Upper lobe of left lung (tissue), 6 donors: ENCODE results near the gene CIAO2B. TPM values are rescaled to one million over a fixed set of nuclear protein-coding genes. Genes with fewer than 3 reads are reported as not detected.

Experiments
- ATAC-seq, 2 donors: fragments of 200-7000 bp; cut with Tn5 transposase; one replicate each; pipeline ENCODE4 v1.9.1; 2022; ENCODE audit warnings: mild to moderate bottlenecking in 2 of 2, moderate library complexity in 2 of 2; ENCODE audit not compliant: low FRiP score in 2 of 2
- DNase-seq, 2 donors: peaks; one replicate each; pipeline ENCODE4 v3.0.0-alpha.2; 2019 to 2020
- H3K27ac ChIP-seq, 4 donors: fragments of 200-600 bp; sonication (generic); one replicate each; pipeline ENCODE4 v1.5.1; 2016 to 2019
- H3K27me3 ChIP-seq, 4 donors: fragments of 200-600 bp; sonication (generic); one replicate each; pipeline ENCODE4 v1.5.1; 2017 to 2019
- H3K36me3 ChIP-seq, 4 donors: fragments of 200-600 bp; sonication (generic); one replicate each; pipeline ENCODE4 v1.5.1; 2016 to 2019
- H3K4me1 ChIP-seq, 4 donors: fragments of 200-600 bp; sonication (generic); one replicate each; pipeline ENCODE4 v1.5.1; 2018 to 2019
- H3K4me3 ChIP-seq, 4 donors: fragments of 200-600 bp; sonication (generic); one replicate each; pipeline ENCODE4 v1.5.1; 2017 to 2019; ENCODE audit warnings: mild to moderate bottlenecking in 2 of 4, moderate library complexity in 1 of 4
- H3K9me3 ChIP-seq, 4 donors: fragments of 200-600 bp; sonication (generic); one replicate each; pipeline ENCODE4 v1.5.1; 2018 to 2019
- EP300 ChIP-seq, 4 donors: sonication (generic); formaldehyde crosslinking; IDR thresholded peaks; one replicate each; pipeline ENCODE4 v1.5.1; 2017; ENCODE audit warnings: antibody characterized with exemption in 4 of 4, control low read depth in 2 of 4
- POLR2A ChIP-seq, 4 donors: fragments of 450-650 bp; IDR thresholded peaks; one replicate each; pipeline ENCODE4 v1.5.1; 2016 to 2017; ENCODE audit warnings: antibody characterized with exemption in 4 of 4, mild to moderate bottlenecking in 2 of 4
- POLR2AphosphoS5 ChIP-seq, 2 donors: sonication (generic); formaldehyde crosslinking; IDR thresholded peaks; one replicate each; pipeline ENCODE4 v1.5.1; 2017; ENCODE audit warnings: antibody characterized with exemption in 2 of 2
- WGBS, 2 donors: methylation state at CpG; one replicate each; pipeline ENCODE4 v1.1.5; 2017 to 2018; 5-methylcytosine and 5-hydroxymethylcytosine counted together
- total RNA-seq, 6 donors: library from RNA; depleted of rRNA in 4 of 6; stranded (reverse); fragments of >200 nt in 4 of 6; gene quantifications; one replicate each; pipeline versions ENCODE4 v1.1.0 to v1.2.1, GENCODE V29; 2016 to 2021
- TF ChIP-seq, protein P1 (sequence below), 6 experiments: fragments of 450-650 bp in 4 of 6; fragments of 200-600 bp in 2 of 6; sonication (generic) in 2 of 6; IDR thresholded peaks; one replicate each; pipeline ENCODE4 v1.5.1; 2016 to 2019; ENCODE audit warnings: antibody characterized with exemption in 6 of 6
- donor health status: DM: no; HTN: no; CAD: no; lungs with moderate emphysema.
- donor health status: DM: no; HTN: yes; CAD: no; lungs with severe emphysema.

The CIAO2B gene
- total RNA-seq, 6 donors from 2014 or later = 59.6 to 131 (median 73.2) TPM

DNA sequence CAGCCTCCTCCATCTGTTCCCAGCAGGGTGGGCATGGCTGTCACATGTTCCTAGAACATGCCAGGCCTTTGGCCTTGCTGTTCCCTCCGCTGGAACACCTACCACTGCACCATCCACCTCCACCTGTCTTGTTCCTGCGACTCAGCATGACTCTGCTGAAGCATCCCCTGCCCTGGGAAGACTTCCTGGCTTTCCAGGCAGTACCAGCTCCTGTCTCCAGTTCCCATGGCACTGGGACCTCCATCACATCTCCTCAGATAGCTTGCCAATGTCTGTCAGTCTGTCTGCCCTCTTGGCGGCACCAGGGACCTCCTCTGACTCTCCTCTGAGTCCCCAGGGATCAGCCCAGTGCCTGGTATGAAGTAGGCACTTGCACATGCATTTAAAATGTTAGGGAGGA lies 38.2 kb downstream of the CIAO2B start:
- TF ChIP-seq, protein P1, sequence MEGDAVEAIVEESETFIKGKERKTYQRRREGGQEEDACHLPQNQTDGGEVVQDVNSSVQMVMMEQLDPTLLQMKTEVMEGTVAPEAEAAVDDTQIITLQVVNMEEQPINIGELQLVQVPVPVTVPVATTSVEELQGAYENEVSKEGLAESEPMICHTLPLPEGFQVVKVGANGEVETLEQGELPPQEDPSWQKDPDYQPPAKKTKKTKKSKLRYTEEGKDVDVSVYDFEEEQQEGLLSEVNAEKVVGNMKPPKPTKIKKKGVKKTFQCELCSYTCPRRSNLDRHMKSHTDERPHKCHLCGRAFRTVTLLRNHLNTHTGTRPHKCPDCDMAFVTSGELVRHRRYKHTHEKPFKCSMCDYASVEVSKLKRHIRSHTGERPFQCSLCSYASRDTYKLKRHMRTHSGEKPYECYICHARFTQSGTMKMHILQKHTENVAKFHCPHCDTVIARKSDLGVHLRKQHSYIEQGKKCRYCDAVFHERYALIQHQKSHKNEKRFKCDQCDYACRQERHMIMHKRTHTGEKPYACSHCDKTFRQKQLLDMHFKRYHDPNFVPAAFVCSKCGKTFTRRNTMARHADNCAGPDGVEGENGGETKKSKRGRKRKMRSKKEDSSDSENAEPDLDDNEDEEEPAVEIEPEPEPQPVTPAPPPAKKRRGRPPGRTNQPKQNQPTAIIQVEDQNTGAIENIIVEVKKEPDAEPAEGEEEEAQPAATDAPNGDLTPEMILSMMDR (IDR thresholded peaks at IDR 0.05) = no peak
- TF ChIP-seq EP300 (IDR thresholded peaks at IDR 0.05) = no peak
- no peak overlapping the region for H3K4me3 ChIP-seq
- ATAC-seq = no peak
- H3K27ac ChIP-seq = no peak overlapping the region
- H3K36me3 ChIP-seq = peaks cover 0 to 3% (median 0%) of the 10 kb centered on the region in 4 donors
- no peak for DNase-seq
- H3K27me3 ChIP-seq = no peaks in the 10 kb centered on the region
- 95 to 100% methylated on average over 3 of the region's 3 CpGs for WGBS, 2 donors
- H3K9me3 ChIP-seq = no peaks in the 10 kb centered on the region
- peaks cover 19 to 29% (median 23%) of the 10 kb centered on the region in 4 donors for H3K4me1 ChIP-seq

DNA sequence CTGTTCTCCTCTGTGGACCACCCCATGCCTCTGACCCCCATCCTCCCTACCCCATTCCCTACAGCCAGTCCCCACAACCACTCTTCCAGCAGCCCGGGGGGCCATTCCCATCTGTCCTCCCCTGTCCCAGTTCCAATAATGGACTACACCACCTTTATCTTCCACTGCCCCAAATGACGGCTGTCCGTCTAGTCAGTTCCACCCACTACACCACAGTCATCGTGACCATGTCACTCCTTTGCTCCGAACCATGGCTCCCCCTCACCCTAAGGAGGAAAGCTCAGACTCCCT lies 38.6 kb downstream of the CIAO2B start:
- H3K4me1 ChIP-seq = peaks cover 16 to 26% (median 19%) of the 10 kb centered on the region in 4 donors
- H3K4me3 ChIP-seq = no peak overlapping the region
- TF ChIP-seq POLR2AphosphoS5 (IDR thresholded peaks at IDR 0.05) (no peak), EP300 (IDR thresholded peaks at IDR 0.05) (no peak), POLR2A (IDR thresholded peaks at IDR 0.05) (no peak)
- TF ChIP-seq, protein P1 (IDR thresholded peaks at IDR 0.05) = no peak
- no peak for DNase-seq
- peaks cover 0 to 3% (median 0%) of the 10 kb centered on the region in 4 donors for H3K36me3 ChIP-seq
- 87 to 96% methylated on average over 5 of the region's 5 CpGs for WGBS, 2 donors
- no peak overlapping the region for H3K27ac ChIP-seq
- no peaks in the 10 kb centered on the region for H3K9me3 ChIP-seq
- H3K27me3 ChIP-seq = no peaks in the 10 kb centered on the region
- no peak for ATAC-seq

DNA sequence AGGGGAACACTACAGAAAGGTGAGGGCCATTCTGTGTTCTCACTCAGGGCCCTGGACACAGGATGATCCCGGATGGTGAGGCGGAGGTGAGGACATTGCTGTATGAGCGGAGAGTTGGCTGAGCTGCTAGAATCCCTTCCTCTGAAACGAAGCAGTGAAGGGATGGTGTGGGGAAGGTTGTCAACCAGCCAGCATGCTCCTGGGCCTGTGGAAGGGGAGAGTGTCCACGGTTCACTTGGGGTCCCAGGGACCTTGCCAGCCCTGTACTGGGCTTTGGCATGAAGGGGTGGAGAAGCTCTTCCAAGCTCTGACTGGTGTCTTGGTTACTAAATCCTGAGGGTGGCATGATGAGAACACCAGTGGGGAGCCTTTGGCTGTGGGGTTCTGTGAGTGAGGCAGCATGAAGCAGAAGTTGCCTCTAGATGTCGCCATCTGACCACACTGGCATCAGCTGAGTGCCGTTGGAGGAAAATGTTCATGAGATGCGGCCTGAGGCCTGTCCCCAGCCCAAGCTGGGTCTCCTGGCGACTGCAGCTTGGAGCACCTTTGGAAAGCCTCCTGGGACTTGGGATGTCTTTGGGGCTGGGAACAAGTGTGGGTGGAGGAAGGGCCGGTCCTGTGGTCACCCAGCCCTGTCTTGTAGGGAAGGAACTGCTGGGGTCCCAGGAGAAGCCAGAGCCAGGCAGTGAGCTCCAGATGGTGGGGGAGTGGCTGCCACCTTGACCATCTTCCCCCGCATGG lies 39.1 kb downstream of the CIAO2B start:
- no peaks in the 10 kb centered on the region for H3K9me3 ChIP-seq
- no peak overlapping the region for H3K4me3 ChIP-seq
- H3K36me3 ChIP-seq = peaks cover 0 to 3% (median 0%) of the 10 kb centered on the region in 4 donors
- 52 to 58% methylated on average over 6 to 11 of the region's 11 CpGs for WGBS, 2 donors
- H3K27ac ChIP-seq = no peak overlapping the region
- ATAC-seq (peak; percentile 81 to 82), DNase-seq (peak in 1 of 2 donors; percentile 72)
- H3K27me3 ChIP-seq = no peaks in the 10 kb centered on the region
- TF ChIP-seq POLR2AphosphoS5 (IDR thresholded peaks at IDR 0.05) (no peak), POLR2A (IDR thresholded peaks at IDR 0.05) (no peak), EP300 (IDR thresholded peaks at IDR 0.05) (no peak)
- TF ChIP-seq, protein P1 (IDR thresholded peaks at IDR 0.05) = peak; percentile 48 to 84 (median 75)
- peaks cover 11 to 20% (median 15%) of the 10 kb centered on the region in 4 donors for H3K4me1 ChIP-seq

DNA sequence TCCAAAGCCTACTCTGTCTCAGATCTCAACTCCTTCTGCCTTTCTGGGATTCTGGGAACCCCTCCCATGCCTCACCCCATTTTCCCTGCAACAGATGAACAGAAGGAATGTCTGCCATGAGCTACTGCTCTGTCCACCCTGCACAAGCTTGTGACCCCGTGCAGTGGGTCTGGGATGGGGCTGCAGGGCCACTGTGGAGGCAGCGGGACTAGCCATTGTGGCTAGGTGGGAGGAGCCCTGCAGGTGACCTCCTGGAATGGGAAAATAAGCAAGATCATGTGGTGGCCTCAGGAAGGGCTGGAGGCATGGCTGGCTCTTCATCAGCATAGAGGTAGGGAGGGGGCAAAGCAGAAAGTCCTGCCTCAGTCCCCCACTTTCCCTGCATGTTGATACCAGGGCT lies 40.1 kb downstream of the CIAO2B start:
- DNase-seq (no peak), ATAC-seq (no peak)
- Histone ChIP-seq H3K36me3 (peaks cover 0 to 3% (median 0%) of the 10 kb centered on the region in 4 donors), H3K4me1 (peaks cover 0 to 10% (median 4%) of the 10 kb centered on the region in 4 donors), H3K27ac (no peak overlapping the region), H3K9me3 (no peaks in the 10 kb centered on the region), H3K27me3 (no peaks in the 10 kb centered on the region), H3K4me3 (no peak overlapping the region)
- TF ChIP-seq POLR2A (IDR thresholded peaks at IDR 0.05) (no peak), POLR2AphosphoS5 (IDR thresholded peaks at IDR 0.05) (no peak)
- 75 to 86% methylated on average over 2 of the region's 2 CpGs for WGBS, 2 donors

DNA sequence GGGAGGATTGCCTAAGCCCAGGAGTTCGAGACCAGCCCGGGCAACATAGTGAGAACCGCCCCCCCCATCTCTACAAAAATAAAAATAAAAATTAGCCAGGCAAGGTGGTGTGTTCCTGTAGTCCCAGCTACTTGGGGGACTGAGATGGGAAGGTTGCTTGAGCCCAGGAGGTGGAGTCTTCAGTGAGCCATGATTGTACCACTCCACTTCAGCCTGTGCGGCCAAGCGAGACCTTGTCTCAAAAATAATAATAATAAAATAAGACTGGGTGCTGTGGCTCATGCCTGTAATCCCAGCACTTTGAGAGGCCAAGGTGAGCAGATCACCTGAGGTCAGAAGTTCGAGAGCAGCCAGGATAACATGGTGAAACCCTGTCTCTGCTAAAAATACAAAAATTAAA lies 42.4 kb downstream of the CIAO2B start:
- no peaks in the 10 kb centered on the region for H3K9me3 ChIP-seq
- 91 to 93% methylated on average over 6 of the region's 6 CpGs for WGBS, 2 donors
- DNase-seq = no peak
- H3K4me3 ChIP-seq = no peak overlapping the region
- ATAC-seq = no peak
- H3K27me3 ChIP-seq = no peaks in the 10 kb centered on the region
- TF ChIP-seq POLR2AphosphoS5 (IDR thresholded peaks at IDR 0.05) = no peak
- TF ChIP-seq POLR2A (IDR thresholded peaks at IDR 0.05) = no peak
- no peak for TF ChIP-seq EP300 (IDR thresholded peaks at IDR 0.05)
- TF ChIP-seq, protein P1 (IDR thresholded peaks at IDR 0.05) = no peak
- no peak overlapping the region for H3K27ac ChIP-seq
- H3K4me1 ChIP-seq = peaks cover 0 to 3% (median 1%) of the 10 kb centered on the region in 4 donors
- peaks cover 0 to 5% (median 0%) of the 10 kb centered on the region in 4 donors for H3K36me3 ChIP-seq
